Mesenteric fat pad (tissue), 1 donor: ENCODE data around the gene PRICKLE1. TPM values are rescaled to one million over a fixed set of nuclear protein-coding genes. Genes with fewer than 3 reads are reported as not detected.

Experiments used
- DNase-seq: peaks from one replicate; pipeline ENCODE4 v3.0.0-alpha.2; 2020; ENCODE audit warnings: low spot score
- long read RNA-seq: library from polyadenylated mRNA; unstranded; transcript quantifications from one replicate; pipeline ENCODE4 v2.0.0, GENCODE V29; 2020
- total RNA-seq: library from RNA; stranded (reverse); fragmentation: NEBNext Ultra II Directional; extraction: Animal tissue kit (Norgen Biotek cat#: 25700); gene quantifications from one replicate; pipeline ENCODE4 v1.2.1, GENCODE V29; 2021
- donor health status: DM: yes; HTN: yes; CAD: no.

The PRICKLE1 gene
- 12.3 TPM for total RNA-seq
- long read RNA-seq, full-length matches to known transcripts, result 9 of 24 reads
- long read RNA-seq, partial matches to known transcripts, result 6 of 24 reads
- long read RNA-seq, other reads (novel, unspliced or antisense), result 9 of 24 reads

DNA sequence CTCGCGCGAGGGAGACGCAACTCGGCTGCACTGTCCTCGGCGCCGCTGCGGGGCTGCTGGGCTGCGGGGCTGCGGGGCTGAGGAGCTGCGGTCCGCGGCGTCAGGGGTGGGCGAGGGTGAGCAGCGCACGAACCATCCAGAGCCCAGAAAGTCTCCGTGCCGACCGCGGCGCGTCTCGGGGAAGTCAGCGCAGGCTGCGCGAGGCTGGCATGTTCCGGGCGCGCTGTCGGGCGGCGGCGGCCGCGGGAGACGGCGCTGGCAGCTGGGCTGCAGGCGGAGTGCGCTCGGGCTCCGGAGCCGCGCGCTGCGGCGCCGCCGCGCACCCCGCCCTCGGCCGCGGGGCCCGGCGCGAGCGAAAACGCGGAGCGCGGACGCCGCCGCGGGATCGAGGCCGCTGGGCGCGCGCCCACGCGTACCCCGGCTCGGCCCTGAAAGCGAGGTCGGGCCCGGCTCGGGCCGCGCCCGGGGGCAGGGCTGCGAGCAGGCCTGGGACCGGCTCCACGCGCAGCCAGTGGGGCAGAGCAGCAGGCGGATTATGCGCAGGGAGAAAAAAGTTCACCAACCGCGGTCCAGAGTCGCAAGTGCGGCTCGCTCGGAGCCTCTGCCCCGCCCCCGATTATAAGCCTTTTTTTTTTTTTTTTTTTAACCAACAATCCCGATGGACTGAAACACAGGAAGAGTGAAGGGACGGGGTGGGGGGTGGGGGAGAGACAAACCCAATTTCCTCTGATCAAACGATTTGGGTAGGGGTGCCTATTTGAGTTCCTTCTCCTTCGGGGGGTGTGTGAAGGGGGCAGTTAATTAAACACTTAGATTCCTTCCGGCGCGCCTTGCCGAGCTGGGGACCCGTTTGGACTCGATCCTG, at the start of gene PRICKLE1:
PRICKLE1 (minus strand) TSS at position 282 of the 865 bp plus-strand sequence. CDS start 117,230 bp downstream, outside the sequence.
- no peak for DNase-seq

DNA sequence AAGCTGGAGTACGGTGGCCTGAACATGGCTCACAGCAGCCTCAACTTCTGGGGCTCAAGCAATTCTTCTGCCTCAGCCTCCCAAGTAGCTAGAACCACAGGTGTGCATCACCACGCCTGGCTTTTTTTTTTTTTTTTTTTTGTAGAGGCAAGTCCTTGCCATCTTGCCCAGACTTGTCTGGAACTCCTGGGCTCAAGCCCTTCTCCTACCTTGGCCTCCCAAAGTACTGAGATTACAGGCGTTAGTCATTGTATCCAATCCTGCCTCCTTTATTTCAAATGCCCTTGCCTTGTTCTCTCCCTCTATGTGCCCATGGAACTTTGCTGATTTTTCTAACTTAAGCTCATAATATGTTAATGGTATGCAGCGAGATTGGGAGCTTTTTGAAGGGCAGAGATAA, 49.2 kb upstream of the PRICKLE1 start:
- no peak for DNase-seq

GRCh38 chr12:42638011-42638410, 48.5 kb upstream of the PRICKLE1 start:
- DNase-seq, result no peak

DNA sequence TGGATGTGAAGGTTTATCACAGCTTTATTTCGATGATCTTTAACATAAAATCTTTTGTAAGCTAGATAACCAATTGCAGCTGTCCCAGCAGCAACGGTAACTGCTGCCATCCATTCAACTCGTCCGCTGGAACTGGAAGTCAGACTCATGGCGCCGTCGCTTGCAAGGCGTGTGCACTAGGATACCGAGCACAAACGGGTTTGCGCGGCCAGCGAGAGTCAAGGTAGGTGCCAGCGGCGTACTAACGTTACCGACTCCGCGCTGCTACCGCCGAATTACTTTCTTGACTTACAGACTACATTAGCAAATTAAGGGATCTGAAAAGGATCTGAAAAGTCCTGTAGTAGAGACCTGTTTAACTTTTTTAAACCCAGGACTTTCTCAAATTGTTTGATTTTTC, 47.4 kb upstream of the PRICKLE1 start:
- no peak for DNase-seq

DNA sequence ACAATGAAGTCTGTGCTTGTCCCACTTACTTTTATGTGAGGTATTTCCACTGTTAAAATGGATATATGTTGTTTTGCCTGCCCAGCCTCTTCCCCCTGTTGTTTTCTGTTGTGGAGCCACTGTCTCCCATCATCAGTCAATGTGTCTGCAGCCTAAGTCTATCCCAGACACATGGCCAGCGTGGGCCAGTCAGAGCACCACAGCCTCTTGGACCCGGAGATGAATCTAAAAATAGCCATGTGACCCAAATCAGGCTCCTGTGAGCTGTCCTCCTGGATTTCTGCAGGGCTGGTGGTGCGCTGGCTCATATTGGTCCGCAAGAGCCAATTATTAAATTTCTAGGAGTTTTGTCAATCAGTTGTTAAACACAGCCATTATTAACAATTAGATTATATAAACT, 44.0 kb upstream of the PRICKLE1 start:
- DNase-seq, result no peak

DNA sequence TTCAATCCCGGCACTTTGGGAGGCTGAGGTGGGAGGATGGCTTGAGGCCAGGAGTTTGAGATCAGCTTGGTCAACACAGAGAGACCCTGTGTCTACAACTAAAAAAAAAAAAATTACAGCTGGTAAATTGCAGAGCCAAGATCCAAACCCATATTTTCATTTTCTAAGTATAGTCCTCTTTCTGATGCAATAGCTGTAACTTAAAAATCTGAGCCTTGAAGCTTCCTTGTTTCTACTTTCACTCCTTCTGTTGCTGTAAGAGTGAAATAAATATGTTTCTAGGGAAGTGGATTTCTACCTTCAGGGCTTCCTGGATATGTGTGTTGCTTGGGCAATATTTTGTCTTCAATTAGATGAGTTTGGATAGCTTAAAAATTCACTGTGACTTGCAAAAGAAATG, 42.0 kb upstream of the PRICKLE1 start:
- no peak for DNase-seq

- no peak for DNase-seq
Measured at GRCh38 chr12:42630314-42630713, 40.8 kb upstream of the PRICKLE1 start.

- DNase-seq, result no peak
Measured at GRCh38 chr12:42627151-42627550, 37.6 kb upstream of the PRICKLE1 start.

DNA sequence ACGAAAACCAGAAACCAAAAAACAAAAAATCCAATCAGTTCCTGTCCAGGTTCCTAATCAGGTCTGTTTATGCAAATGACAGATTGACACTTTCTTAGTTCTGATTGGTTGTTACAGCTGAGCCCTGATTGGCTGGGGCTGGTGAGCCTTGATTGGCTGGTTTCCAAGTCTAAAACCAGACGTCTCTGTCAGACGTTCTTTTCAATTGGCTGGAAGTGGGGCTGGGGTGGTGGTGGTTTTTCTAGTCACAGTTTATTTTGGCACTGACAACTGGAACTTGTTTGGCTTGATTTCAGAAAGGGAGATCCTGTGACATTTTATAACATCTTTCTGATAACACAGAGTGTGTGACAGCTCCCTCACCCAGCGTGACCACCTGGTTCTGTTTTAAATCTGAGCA, 36.1 kb upstream of the PRICKLE1 start:
- DNase-seq, result no peak

- DNase-seq, result no peak
Measured at GRCh38 chr12:42617622-42618021, 28.1 kb upstream of the PRICKLE1 start.

- no peak for DNase-seq
Measured at GRCh38 chr12:42615006-42615405, 25.5 kb upstream of the PRICKLE1 start.

GRCh38 chr12:42612231-42612613, 22.7 kb upstream of the PRICKLE1 start:
- no peak for DNase-seq

DNA sequence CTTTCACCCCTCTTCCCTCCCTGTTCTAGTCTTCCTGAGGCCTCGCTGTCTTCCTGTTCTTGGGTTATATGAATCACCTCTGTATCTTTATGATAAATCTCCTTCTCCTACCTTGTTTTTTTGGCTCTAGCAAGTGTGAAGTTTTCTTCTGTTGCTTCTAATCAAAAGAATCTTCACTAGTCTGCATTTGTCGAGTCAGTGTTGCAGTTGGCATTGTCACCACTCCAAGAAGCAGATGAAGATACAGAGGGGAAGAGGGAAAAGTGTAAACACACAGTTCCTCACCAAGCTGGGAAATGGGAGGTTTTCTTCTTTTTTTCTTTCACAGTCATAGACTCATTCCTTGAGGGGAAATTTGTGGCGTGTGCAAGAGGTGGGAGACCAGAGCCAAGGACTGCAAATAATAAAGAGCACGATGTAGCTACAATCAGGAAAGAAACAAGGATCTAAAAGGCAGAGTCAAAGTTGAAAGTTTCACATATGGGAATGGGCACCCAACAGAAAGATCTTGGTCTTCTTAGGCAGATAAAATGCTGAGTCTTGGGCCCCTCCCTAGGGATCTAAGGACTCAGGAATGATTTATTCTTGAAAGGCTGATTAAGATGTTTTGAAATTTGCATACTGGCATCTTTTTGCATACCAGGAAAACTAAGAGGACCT, 22.2 kb upstream of the PRICKLE1 start:
- DNase-seq, result no peak

DNA sequence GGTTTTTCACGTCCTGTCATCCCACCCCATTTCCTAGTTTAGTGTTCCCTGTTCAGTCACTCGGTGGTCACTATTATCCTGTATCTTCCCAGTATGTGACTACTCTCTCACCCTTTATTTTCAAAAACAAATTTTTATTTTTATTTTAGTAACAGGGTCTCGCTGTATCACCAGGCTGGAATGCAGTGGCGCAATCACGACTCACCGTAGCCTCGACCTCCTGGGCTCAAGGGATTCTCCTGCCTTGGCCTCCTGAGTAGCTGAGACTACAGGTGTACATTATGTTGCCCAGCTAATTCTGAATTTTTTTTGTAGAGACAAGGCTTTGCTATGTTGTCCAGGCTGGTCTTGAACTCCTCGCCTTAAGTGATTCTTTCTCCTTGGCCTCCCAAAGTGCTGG, 20.1 kb upstream of the PRICKLE1 start:
- DNase-seq, result no peak

- no peak for DNase-seq
Measured at GRCh38 chr12:42608196-42608825, 18.8 kb upstream of the PRICKLE1 start.

GRCh38 chr12:42607584-42608058, 18.1 kb upstream of the PRICKLE1 start:
- no peak for DNase-seq

GRCh38 chr12:42606471-42606870, 16.9 kb upstream of the PRICKLE1 start:
- no peak for DNase-seq

- no peak for DNase-seq
Measured at GRCh38 chr12:42605685-42606084, 16.1 kb upstream of the PRICKLE1 start.

- no peak for DNase-seq
Measured at GRCh38 chr12:42603246-42603990, 13.9 kb upstream of the PRICKLE1 start.

- DNase-seq, result no peak
Measured at GRCh38 chr12:42593874-42594273, 4.3 kb upstream of the PRICKLE1 start.

DNA sequence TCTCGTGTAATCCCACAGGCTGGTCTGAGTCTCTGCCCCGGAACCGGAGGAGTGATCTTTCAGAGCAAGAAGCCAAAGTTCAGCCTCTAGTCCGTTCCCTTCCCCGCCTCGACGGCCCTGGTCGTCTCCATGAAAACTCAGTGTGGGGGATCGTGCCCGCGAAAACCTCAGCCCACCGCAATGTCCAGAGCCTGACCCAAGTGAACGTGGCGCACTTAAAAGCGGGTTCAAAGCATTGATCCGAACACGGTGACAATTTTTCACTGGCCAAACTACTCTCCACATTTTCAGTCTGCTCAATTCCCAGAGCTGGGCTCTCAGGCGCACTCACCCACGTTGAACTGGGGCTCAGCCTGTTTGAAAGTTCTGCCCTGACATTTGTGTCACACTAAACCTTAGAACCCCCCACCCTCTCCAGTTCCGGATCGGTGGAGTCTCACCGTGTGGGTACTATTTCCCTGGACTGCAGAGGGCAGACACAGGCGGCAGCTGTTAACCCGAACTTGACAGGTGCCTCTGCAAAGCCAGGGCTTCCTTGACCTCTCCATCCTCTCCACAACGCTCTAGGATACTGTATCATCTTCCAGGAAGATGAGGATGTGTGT, 886 bp upstream of the PRICKLE1 start:
- DNase-seq, result no peak
